Activated CD4-positive, CD25-positive, alpha-beta regulatory T cell (primary cell): Measurements from ENCODE around the gene GNAI2.
"Not testable (repeated sequence)": the region's sequence is repeated elsewhere in the genome, so short reads cannot be mapped to it uniquely, and the experiment has no call there.

Experiments used
- DNase-seq, 4 experiments: peaks; one replicate each; lab custom pipeline; 2025; lab: John Stamatoyannopoulos, UW

Gene GNAI2

GRCh38 chr3:50226888-50227389, 9.1 kb upstream of the GNAI2 start:
- peak in 1 of 4 experiments; percentile 43 for DNase-seq

DNA sequence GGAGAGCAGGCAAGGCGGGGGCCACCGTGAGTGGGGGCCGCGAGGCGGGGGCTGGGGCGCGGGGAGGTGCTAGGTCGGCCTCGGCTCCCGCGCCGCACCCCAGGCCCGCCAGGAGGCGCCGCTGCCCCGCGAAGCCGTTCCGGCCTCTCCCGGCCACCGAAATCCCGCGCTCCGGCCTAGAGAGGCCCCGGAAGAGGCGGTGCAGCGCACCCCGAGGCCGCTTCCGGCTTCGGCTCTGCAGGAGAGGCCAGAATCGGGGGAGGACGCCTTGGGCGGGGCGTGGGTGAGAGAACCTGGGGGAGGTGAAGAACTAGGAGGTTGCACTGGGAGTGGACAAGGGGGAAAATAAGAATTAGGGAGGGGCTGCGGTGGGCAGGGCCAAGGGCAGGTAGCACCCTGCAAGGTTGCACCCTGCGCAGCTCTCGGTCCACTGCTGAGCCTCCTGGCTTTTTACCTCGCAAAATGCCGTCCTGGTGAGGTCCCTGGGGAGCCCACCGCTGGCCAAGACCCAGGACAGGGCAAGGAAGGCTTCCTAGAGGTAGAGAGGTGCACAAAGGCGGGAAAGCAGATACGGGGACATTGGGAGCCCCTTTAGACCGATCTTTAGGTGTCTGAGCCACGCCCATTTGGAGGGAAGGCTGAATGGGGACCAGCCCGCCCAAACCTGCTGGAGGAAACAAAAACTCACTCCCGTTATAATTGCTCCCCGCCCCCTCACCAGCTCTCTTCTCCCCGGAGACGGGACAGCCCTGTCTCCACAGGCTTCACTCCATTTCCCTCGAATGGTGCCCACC, 8.4 kb upstream of the GNAI2 start:
- peak; percentile 77 to 89 (median 84) for DNase-seq

DNA sequence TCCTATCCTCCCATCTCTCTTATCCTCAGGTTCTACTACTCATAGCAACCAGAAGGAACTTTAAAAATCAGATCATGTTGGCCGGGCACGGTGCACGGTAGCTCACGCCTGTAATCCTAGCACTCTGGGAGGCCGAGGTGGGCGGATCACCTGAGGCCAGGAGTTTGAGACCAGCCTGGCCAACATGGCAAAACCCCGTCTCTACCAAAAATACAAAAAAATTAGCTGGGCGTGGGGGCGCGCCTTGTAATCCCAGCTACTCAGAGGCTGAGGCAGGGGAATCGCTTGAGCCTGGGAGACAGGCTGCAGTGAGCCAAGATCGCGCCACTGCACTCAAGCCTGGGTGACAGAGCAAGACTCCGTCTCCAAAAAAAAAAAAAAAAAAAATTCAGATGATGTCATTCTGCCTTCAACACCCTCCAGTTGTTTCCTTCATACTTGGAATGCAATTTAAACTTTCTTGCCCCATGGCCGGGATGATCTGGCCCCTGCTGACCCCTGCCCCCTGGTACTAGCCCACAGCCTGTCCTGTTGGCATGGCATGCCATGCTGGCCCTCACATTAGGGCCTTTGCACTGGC, 7.7 kb upstream of the GNAI2 start:
- DNase-seq = not testable (repeated sequence)

DNA sequence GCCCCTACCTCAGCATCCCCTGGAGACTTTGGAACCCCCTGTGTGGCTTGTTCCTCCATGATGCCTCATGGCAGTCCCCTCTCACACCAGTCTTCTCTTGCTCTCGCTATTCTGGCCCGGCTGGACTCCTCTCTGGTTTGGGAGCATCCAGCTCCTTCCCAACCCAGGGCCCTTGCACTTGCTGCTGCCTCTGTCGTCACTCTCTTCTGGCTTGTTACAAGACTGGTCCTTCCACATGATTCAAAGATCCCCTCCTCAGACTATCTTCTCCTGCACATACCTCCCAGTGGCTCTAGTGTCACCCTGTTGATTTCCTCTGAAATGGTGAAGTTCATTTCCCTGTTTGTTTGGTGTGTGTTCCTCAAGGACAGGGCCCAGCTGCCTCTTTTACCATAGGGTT, 6.5 kb upstream of the GNAI2 start:
- DNase-seq = no peak

DNA sequence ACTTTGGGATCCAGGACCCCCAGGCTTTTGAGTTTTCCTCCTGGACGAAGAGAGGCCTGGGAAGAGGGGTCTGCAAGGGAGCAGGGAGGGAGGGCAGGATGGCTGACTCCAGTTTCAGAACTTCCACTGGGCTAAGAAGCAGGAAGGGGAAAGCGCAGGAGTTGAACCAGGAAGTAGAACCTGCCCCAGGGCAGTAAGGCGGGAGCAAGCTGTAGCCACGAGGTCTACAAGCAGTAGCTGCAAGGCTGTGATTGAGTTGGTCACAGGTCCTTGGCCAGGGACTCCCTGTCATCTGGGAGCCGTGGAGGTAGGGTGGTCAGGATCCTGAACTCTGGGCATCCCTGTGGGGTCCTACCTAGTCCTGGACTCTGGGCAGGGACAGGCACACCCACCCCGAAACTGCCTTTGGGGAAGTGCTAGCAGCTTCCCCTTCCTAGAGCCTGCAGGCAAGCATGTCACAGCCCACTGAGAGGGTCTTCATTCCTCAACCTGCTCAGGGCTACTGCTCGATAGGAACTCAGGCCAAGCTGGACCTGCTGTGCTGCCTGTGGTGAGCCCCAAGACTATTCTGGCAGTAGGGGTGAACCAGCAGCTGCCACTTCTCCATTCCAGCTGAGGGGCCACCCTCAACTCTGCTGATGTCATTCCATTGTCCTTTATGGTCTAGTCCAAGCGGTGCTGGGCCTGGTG, 5.8 kb upstream of the GNAI2 start:
- DNase-seq = no peak

GRCh38 chr3:50230794-50231125, 5.2 kb upstream of the GNAI2 start:
- no peak for DNase-seq

- DNase-seq = no peak
These were observed 4.4 kb upstream of the GNAI2 start for GRCh38 chr3:50231581-50231980.

- no peak for DNase-seq
These were observed 3.7 kb upstream of the GNAI2 start for GRCh38 chr3:50232303-50232702.

DNA sequence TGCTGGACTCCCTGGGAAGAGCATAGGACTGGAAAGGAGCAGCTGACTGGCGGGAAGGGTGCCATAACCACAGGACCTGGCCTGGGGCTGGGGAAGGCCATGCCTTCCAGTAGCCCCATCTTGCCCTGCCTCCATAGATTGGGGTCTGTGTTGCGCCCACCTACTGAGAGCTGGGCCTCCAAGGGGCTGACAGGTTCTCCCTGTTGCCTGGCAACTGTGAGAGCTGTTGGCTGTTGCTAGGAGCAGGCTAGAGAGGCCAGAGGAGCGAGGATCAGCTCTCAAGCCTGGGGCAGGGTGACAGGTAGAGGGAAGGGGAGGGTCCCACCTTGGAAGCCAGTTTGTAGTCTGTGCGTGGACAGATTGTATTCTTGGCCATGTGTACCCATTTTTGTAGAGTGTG, 2.8 kb upstream of the GNAI2 start:
- DNase-seq = no peak

DNA sequence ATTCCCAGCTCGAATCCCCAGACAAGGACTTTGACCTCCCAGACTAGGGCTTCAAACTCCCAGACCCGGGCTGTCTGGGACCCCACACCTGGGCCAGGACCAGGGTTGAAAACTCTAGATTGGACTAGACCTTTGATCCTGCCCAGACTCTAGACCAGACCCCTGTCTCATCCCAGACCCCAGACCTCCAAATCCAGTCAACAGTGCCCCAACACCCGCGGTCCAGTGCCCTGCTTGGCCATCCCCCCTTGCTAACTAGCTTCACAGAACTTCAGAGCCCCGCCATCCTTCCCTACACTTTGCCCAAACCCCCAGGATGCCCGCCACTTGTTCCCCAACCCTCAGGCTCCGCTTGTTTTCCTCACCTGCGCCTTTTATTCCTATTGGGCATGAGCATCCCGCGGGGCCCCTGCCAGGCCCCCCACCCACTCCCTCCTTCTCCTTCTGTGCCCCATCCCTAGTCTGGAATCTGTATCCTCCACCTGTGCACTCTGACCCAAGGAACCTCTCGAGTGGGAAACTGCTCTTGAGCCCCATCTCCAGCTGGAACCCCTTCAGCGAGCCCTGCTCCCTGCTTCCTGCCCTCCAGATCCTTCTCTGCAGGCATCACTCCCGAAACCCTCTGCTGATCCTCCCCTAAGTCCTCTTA, 604 bp downstream of the GNAI2 start:
- DNase-seq = no peak

DNA sequence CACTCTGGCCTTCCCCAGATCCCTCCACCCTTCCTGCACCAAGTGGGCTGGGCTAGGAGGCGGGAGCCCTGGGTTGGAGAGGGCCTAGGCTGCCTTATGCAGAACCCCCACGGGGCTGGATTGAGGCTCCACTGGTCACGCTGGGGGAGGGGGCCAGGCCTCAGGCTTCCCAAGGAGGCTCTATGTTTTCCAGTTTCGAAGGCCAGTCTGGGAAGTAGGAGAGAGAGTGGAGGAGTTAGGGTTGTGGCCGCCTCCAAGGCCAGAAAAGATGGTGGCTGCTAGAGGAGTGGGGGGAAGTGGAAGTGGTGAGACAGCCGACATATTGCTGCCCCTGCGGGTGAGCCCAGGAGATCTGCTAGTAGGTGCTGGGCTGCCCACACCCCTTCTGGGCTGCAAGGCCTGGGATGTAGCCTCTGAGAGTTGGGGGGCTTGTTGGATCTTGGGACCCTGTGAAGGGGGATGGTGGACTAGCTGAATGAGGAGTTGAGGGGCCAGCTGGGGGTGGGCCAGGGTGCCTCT, 1.2 kb downstream of the GNAI2 start:
- peak in 1 of 4 experiments; percentile 15 for DNase-seq

GRCh38 chr3:50237754-50238548, 1.9 kb downstream of the GNAI2 start:
- DNase-seq = peak; percentile 63 to 82 (median 73)

GRCh38 chr3:50238549-50239026, 2.6 kb downstream of the GNAI2 start:
- DNase-seq = no peak

DNA sequence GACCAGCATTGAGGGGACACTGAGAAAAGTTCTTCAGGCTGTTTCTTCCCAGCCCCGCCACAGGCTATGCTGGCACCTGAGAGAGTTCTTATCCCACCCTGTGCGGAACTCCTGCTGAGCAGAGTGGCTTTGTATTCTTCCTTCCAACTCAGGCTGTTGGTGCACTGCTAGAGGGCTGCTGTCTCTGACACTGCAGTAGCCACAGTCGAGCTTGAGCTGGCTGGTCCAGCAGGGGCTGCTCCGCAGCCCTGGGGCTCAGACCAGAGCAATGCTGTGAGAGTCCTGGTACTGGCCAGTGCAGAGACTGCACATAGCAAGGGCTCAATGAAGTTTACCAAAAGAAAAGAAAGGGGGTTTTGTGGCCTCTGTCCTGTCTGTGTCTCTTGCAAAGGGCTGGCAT, 3.6 kb downstream of the GNAI2 start:
- no peak for DNase-seq

DNA sequence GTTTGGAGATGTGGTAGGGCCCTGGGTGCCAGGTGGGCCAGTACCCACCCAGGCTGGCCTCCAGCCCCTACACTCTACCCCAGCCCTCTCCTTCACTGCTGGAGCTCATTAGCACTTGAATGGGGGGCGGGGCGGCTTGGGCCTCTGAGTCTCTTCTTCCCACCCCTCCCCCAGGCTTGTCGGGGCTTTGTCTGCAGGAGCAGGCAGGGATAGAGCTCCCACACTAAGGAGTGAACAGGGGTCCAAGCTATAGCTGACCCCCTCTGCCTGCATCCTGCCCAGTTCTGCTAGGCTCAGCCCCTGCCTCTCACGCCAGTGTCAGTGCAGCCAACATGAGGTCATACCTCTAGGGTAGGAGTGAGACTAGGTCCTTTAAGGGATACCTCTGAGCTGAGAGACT, 5.2 kb downstream of the GNAI2 start:
- no peak for DNase-seq

GRCh38 chr3:50241713-50242380, 5.8 kb downstream of the GNAI2 start:
- DNase-seq = no peak

DNA sequence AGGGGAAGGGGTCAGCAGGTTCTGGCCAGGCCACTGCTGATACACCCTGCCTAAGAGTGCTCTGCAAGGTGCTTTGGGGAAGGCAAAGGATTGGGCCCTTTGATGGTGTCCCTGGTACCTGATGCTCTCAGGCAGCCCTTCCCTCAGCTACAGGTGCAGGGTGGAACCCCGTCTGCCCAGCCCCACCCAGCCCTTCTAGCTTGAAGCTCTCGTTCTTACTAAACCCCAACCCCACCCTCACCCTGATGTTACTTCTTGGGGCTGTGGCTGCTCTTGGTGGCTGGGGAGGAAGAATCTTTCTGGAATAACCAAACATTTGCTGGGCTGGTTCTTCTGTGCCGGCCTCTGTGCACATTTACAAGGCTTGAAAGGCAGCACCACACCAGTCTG, 6.4 kb downstream of the GNAI2 start:
- DNase-seq = no peak

- DNase-seq = no peak
These were observed 7.0 kb downstream of the GNAI2 start for GRCh38 chr3:50242851-50243542.

DNA sequence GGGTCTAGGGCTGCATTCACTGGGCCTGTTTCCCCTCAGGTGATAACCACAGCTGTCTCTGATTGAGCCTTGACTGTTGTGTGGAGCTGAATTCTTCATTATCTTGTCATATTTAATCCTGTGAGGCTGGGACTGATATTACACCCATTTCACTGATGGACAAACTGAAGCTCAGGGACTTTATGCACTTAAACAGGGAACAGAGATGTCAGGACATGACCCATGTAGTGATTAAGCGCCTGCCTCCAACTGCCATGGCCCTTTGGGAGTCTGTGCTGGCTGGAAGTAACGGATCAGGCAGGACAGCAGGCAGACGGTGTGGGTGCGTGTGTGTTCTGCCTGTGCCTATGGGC, 7.5 kb downstream of the GNAI2 start:
- no peak for DNase-seq

DNA sequence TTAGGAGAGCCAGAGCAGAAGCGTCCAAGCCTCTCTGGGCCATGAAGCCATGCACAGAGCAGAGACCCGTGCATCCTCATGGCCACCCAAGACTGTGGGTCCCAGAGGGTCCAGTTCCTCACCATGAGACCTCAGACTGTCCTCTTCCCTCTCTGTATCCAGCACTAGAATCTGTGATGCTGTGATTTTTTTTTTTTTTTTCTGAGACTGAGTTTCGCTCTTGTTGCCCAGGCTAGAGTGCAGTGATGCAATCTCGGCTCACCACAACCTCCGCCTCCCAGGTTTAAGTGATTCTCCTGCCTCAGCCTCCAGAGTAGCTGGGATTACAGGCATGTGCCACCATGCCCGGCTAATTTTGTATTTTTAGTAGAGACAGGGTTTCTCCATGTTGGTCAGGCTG, 8.8 kb downstream of the GNAI2 start:
- DNase-seq = not testable (repeated sequence)
